ENCODE data around the gene NTN4.
A peak's percentile ranks its signal among the peaks of the same experiment; 100 is the strongest.

Gene NTN4

GRCh38 chr12:95615749-95616148 is 174.8 kb downstream of the NTN4 start:
- DNase-seq: peak; percentile 34

GRCh38 chr12:95614390-95614982 is 176.1 kb downstream of the NTN4 start:
- DNase-seq: no peak

- no peak for DNase-seq
Observed at GRCh38 chr12:95613021-95613420, 177.5 kb downstream of the NTN4 start.

DNA sequence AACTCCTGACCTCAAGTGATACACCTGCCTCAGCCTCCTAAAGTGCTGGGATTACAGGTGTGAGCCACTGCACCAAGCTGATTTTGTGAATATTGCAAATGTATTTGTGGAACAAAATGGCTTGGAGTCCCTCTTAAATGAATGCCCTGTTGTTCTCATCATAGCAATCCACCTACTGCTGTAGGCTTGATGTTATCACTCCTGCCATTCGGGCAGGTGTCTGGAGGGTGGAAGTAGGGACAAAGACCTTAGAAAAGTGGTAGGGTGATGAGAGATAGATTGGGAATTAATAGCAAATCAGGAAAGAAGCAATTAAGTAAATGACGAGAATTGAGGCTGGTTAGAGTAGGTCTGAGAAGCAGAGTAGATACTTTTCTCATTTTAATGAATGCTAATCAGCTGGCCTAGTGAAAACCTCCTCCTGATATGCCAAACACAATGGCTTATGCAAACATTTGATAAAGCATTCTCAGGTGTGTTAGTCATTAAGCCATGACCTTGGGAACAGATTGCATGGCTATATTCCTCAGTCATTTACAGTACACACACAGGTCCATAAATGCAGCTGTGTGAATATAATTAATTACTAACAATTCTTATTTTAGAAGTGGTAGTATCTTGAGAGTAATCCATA is 178.8 kb downstream of the NTN4 start:
- peak; percentile 92 for DNase-seq

DNA sequence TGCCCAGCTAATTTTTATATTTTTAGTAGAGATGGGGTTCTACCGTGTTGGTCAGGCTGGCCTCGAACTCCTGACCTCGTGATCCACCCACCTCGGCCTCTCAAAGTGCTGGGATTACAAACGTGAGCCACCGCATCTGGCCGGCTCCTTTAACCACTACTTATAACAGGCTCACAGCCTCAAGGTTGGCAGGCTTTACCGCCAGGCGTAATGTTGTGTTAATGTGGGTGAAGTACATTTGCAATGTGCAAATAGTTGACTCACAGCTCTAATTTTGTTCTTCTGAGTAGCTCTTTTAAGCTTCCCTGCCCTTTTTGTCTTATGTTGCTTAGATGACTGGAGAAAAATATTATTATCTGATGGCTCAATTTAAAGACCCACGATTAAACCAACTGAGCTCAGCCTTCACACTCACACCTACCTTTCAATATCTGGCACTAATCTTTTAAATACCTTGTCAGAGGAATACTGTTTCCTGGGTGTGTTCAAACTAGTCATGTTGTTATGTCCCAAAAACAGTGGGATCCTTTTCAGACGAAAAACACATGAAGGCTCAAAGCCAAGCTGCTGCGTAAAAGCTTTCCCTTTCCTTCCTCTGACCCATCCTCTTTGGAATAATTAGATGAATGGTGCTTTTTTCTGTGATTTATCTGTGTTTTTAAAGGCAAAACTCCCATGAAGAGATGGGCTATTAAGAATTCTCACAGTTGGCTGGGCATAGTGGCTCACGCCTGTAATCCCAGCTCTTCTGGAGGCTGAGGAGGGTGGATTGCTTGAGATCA is 182.1 kb downstream of the NTN4 start:
- DNase-seq: peak; percentile 91

All from NCI-H748 treated with DMSO at 0.1 percent for 48 hours (cell line).